Ishikawa (cell line): ENCODE measurements around the gene C5orf58.

Source experiments
- CEBPB ChIP-seq: IDR thresholded peaks from 2 replicates; pipeline ENCODE4 v1.6.1; 2012
- CREB1 ChIP-seq: IDR thresholded peaks from 2 replicates; pipeline ENCODE4 v1.6.1; 2012; ENCODE audit warnings: low read depth
- EGR1 ChIP-seq: IDR thresholded peaks from 2 replicates; pipeline ENCODE4 v1.6.1; 2012
- EP300 ChIP-seq: IDR thresholded peaks from 2 replicates; pipeline ENCODE4 v1.6.1; 2012; ENCODE audit warnings: borderline replicate concordance
- FOXM1 ChIP-seq: IDR thresholded peaks from 2 replicates; pipeline ENCODE4 v1.6.1; 2012; ENCODE audit warnings: low read depth, borderline replicate concordance
- NFIC ChIP-seq: IDR thresholded peaks from 2 replicates; pipeline ENCODE4 v1.6.1; 2012
- RAD21 ChIP-seq: IDR thresholded peaks from 2 replicates; pipeline ENCODE4 v1.6.1; 2012; ENCODE audit warnings: low read depth
- TAF1 ChIP-seq: IDR thresholded peaks from 2 replicates; pipeline ENCODE4 v1.6.1; 2012; ENCODE audit warnings: low read depth, mild to moderate bottlenecking
- TCF12 ChIP-seq: IDR thresholded peaks from 2 replicates; pipeline ENCODE4 v1.6.1; 2012; ENCODE audit warnings: low read depth
- TEAD4 ChIP-seq: IDR thresholded peaks from 2 replicates; pipeline ENCODE4 v1.6.1; 2012
- YY1 ChIP-seq: IDR thresholded peaks from 2 replicates; pipeline ENCODE4 v1.6.1; 2012; ENCODE audit warnings: low read depth
- ZBTB7A ChIP-seq: IDR thresholded peaks from 2 replicates; pipeline ENCODE4 v1.6.1; 2012; ENCODE audit warnings: low read depth
- TF ChIP-seq, protein P1 (sequence below): IDR thresholded peaks from 2 replicates; pipeline ENCODE4 v1.6.1; 2012; ENCODE audit warnings: low read depth, mild to moderate bottlenecking
- TF ChIP-seq, protein P2 (sequence below): IDR thresholded peaks from 2 replicates; pipeline ENCODE4 v1.6.1; 2012

DNA sequence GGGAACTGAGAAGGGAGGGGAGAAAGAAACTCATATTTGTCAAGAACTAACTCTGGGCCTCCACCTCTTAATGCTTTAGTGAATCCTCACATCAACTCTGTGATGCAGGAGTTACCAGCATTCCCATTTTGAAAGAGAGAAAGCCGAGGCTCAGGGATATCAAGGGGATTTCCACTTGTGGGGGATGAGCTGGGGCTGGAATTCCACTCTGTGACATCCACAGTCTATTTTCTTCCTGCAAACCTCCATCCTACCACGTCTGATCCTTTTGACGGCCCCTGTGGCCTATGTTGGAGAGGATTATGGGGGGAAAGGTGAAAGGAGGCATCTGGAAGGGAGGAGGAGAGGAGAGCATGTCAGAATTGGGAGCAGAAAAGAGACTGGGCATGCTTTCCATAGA is 55.8 kb downstream of the C5orf58 start:
- TF ChIP-seq, protein P1, sequence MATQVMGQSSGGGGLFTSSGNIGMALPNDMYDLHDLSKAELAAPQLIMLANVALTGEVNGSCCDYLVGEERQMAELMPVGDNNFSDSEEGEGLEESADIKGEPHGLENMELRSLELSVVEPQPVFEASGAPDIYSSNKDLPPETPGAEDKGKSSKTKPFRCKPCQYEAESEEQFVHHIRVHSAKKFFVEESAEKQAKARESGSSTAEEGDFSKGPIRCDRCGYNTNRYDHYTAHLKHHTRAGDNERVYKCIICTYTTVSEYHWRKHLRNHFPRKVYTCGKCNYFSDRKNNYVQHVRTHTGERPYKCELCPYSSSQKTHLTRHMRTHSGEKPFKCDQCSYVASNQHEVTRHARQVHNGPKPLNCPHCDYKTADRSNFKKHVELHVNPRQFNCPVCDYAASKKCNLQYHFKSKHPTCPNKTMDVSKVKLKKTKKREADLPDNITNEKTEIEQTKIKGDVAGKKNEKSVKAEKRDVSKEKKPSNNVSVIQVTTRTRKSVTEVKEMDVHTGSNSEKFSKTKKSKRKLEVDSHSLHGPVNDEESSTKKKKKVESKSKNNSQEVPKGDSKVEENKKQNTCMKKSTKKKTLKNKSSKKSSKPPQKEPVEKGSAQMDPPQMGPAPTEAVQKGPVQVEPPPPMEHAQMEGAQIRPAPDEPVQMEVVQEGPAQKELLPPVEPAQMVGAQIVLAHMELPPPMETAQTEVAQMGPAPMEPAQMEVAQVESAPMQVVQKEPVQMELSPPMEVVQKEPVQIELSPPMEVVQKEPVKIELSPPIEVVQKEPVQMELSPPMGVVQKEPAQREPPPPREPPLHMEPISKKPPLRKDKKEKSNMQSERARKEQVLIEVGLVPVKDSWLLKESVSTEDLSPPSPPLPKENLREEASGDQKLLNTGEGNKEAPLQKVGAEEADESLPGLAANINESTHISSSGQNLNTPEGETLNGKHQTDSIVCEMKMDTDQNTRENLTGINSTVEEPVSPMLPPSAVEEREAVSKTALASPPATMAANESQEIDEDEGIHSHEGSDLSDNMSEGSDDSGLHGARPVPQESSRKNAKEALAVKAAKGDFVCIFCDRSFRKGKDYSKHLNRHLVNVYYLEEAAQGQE, result no peak
- TF ChIP-seq EP300 (no peak), TEAD4 (no peak), TCF12 (no peak), ZBTB7A (no peak), FOXM1 (no peak), CEBPB (no peak), YY1 (no peak), NFIC (no peak), EGR1 (no peak), RAD21 (no peak), TAF1 (no peak), CREB1 (no peak)
- TF ChIP-seq, protein P2, sequence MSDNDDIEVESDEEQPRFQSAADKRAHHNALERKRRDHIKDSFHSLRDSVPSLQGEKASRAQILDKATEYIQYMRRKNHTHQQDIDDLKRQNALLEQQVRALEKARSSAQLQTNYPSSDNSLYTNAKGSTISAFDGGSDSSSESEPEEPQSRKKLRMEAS, result no peak
